ENCODE results near the gene TXNDC9. TPM values are rescaled to one million over a fixed set of nuclear protein-coding genes. Genes with fewer than 3 reads are reported as not detected.
"Not testable (repeated sequence)": the region's sequence is repeated elsewhere in the genome, so short reads cannot be mapped to it uniquely, and the experiment has no call there.

TXNDC9 gene
- polyA plus RNA-seq, 1 donor = 21.2 TPM

GRCh38 chr2:99336804-99337112, 625 bp upstream of the TXNDC9 start:
- peak; percentile 29 for DNase-seq (ENCODE audit: low read depth)

DNA sequence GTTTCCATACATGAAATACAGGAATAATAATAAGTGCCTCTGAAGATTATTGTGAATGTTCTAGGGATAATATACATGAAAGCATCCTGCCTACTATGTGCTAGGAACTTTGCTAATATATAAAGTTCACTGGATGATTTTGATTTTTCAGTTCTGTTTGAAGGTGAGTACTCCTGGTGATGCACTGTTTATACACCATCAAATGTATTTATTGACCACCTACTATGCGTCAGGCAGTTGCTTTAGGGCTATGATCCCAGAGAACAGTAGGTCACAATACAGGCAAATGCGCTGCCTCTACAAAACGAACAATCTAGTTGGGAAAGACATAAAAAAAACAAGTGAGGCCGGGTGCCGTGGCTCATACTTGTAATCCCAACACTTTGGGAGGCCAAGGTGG, 10.7 kb downstream of the TXNDC9 start:
- no peak for DNase-seq (ENCODE audit: low read depth)

DNA sequence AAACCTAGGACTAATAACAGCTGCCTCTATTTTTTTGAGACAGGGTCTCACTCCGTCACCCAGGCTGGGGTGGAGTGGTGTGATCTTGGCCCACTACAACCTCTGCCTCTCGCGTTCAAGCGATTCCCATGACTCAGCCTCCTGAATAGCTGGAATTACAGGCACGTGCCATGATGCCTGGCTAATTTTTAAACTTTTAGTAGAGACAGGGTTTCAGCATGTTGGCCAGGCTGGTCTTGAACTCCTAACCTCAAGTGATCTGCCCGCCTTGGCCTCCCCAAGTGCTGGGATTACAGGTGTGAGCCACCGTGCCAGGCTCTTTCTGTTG, 18.3 kb downstream of the TXNDC9 start:
- not testable (repeated sequence) for DNase-seq (ENCODE audit: low read depth)

GRCh38 chr2:99317161-99317872, 18.8 kb downstream of the TXNDC9 start:
- no peak for DNase-seq (ENCODE audit: low read depth)

DNA sequence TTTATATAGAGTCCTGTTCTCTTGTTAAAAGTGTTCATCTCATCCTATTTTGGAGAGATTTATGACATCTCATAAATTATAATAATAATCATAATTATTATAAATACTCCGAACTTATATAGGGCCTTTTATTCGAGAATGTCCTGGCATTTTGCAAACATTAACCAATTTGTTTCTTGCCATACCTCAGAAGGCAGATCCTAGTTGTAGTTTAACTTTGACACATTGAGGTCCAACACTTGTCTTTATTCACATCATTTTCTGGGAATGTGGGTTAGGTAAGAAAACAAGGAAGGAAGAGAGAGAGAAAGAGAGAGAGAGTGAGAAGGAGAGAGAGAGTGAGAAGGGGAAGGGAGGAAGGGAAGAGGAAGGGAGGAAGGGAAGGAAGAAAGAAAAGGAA, 35.0 kb downstream of the TXNDC9 start, which contains the start of gene LYG1:
Gene LYG1, minus strand, starts transcription at position 101 of the 400 bp plus-strand sequence. CDS start 5,527 bp downstream, outside the sequence.
- DNase-seq (ENCODE audit: low read depth) = not testable (repeated sequence)

DNA sequence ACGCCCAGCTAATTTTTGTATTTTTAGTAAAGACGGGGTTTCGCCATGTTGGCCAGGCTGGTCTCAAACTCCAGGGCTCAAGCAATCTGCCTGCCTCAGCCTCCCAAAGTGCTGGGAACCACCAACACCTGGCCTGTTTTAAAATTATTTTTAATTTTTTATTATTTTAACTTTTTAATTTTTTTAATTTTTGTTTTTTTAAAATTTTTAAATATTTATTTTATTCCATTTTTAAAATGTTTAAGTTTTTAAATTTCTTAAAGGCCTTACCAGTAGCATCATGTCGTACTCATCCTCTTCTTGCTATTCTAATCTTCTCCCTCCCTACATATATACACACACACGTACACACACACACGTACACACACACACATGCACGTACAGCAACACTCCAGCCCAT, 36.6 kb downstream of the TXNDC9 start:
- DNase-seq (ENCODE audit: low read depth) = no peak

DNA sequence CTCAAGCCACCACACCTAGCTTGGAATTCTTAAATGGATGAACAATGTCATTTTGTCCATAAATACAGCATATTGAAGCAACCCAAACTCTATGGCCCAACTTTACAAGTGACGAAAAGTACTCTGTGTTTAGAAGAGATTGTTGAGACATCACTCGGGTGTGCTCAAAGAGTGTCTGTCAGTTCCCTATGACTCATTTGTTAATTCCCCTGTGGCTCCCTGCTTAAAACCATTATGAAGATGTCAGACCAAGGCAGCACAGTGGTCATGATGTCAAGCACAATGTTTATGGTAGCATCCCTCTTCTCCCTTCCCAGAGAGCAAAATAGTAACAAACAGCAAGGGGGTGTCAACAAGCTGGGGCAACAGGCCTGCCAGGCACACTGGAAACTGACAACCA, 38.1 kb downstream of the TXNDC9 start:
- no peak for DNase-seq (ENCODE audit: low read depth)

- DNase-seq (ENCODE audit: low read depth) = no peak
Observed at GRCh38 chr2:99285526-99285925, 50.6 kb downstream of the TXNDC9 start.

GRCh38 chr2:99279969-99280695, 56.0 kb downstream of the TXNDC9 start:
- no peak for DNase-seq (ENCODE audit: low read depth)

GRCh38 chr2:99278793-99279291, 57.3 kb downstream of the TXNDC9 start:
- no peak for DNase-seq (ENCODE audit: low read depth)

DNA sequence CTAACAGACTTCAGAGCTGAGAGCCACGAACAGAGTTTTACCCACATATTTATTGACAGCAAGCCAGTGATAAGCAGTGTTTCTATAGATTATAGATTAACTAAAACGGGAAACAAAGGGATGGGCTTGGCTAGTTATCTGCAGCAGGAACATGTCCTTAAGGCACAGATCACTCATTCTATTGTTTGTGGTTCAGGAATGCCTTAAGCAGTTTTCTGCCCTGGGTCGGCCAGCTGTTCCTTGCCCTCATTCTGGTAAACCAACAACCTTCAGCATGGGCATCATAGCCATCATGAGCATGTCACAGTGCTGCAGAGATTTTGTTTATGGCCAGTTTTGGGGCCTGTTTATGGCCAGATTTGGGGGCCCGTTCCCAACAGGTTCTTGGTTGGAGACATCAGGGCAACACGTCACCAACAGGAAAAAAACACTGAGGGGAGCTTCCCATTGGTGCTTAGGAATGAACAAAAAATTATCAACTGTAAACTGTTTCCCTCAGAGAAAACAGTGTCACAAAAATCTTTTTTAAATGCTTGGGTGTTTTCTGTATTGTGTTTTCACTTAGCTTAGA, 57.9 kb downstream of the TXNDC9 start:
- DNase-seq (ENCODE audit: low read depth) = not testable (repeated sequence)

DNA sequence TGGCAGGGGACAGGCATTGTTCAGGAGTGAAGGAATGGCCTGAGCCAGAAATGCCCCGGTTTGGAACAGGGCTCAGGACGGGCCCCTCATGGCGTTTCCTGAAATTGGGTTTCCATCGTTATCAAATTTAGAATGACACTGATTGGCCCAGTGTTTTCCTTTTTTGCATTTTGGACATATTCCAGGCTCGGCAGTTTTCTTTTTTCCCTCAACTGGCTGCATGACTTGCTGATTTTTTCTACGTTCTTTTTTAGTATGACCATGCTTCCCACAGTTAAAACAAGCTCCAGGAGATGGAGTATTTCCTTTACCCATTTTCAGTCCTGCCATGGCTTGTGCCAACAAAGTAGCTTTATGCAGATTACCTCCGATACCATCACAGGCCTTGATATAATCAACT, 60.3 kb downstream of the TXNDC9 start:
- no peak for DNase-seq (ENCODE audit: low read depth)

Other genes starting within 250 kb of the TXNDC9 start
- gene C2orf15, start 194.6 kb downstream of the TXNDC9 start, polyA plus RNA-seq (ENCODE audit: insufficient read length) = 0.37 TPM
- 2.5 TPM for gene TSGA10, start 181.4 kb downstream of the TXNDC9 start, polyA plus RNA-seq (ENCODE audit: insufficient read length)
- gene LIPT1, start 181.4 kb downstream of the TXNDC9 start, polyA plus RNA-seq (ENCODE audit: insufficient read length) = 7.6 TPM
- 23.4 TPM for gene MITD1, start 155.3 kb downstream of the TXNDC9 start, polyA plus RNA-seq (ENCODE audit: insufficient read length)
- gene MRPL30, start 155.1 kb downstream of the TXNDC9 start, polyA plus RNA-seq (ENCODE audit: insufficient read length) = 40.3 TPM
- 0.22 TPM for gene LYG2, start 80.7 kb downstream of the TXNDC9 start, polyA plus RNA-seq (ENCODE audit: insufficient read length)
- gene LYG1, start 35.1 kb downstream of the TXNDC9 start, polyA plus RNA-seq (ENCODE audit: insufficient read length) = 2.8 TPM
- 53.9 TPM for gene EIF5B, start 1.1 kb upstream of the TXNDC9 start, polyA plus RNA-seq (ENCODE audit: insufficient read length)
- gene REV1, start 153.7 kb upstream of the TXNDC9 start, polyA plus RNA-seq (ENCODE audit: insufficient read length) = 34.1 TPM